GM18858 (cell line): ENCODE results near the gene SERPINB3.
"Not testable (repeated sequence)": the region's sequence is repeated elsewhere in the genome, so short reads cannot be mapped to it uniquely, and the experiment has no call there.

ENCODE experiments used
- ATAC-seq: cut with Tn5 transposase; IDR thresholded peaks from one replicate; pipeline ENCODE4 v1.9.1; 2021; ENCODE audit not compliant: unreplicated experiment

The SERPINB3 gene

DNA sequence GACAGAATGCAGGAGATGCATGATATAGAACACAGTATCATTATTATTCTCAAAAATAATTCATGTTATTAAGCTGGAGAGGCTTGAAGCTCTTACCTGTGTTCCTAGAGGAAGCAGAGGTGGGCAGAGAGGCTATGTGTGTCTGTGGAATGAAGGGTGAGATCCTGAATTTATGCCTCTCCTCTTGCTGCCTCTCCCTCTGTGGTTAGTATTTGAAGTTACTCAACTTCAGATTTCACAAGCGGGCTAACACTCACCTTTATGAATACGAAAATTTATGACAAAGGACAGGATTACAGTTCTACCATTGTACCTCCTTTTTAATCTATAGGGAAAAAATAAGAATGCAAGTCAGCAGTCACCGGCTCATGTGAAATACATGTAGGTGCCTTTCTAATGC is at the start of gene SERPINB3:
TSS of gene SERPINB3 (minus strand) at position 144 of the 400 bp plus-strand sequence. CDS start 677 bp downstream, outside the sequence.
- not testable (repeated sequence) for ATAC-seq

DNA sequence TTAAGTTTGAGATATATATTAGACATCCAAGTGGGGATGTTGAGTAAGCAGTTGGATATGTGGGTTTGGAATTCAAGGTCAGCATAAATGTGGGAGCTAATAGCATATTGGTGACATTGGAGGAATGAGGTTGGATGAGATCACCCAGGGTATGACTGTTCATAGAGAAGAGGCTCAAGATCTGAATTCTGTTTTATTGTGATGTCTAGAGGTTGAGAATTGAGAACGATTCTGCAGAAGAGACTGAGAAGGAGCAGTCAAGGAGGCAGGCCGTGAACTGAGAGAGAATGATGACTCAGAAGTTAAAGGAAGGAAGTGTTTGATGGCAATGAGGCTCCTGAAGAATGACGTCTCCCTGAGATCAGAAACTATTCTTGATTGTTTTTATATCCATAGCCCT is 47.0 kb upstream of the SERPINB3 start:
- ATAC-seq = no peak

DNA sequence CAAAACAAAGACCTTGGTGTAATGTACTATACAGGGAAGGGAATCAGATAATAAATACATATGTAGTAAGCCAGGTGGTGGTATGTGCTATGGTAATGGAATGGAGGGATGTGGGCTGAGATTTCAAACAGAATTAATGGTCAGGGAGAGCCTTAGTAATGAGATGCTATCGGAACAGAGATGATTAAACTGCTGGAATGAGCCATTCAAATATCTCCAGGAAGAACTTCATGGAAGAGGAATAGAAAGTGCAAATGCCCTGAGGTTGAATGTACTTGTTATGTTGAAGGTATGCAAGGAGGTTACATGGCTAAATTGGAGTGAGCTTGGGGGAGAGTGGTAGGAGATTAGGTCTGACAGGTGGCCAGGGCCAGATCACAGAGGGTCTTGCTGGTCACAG is 46.1 kb upstream of the SERPINB3 start:
- ATAC-seq = no peak

DNA sequence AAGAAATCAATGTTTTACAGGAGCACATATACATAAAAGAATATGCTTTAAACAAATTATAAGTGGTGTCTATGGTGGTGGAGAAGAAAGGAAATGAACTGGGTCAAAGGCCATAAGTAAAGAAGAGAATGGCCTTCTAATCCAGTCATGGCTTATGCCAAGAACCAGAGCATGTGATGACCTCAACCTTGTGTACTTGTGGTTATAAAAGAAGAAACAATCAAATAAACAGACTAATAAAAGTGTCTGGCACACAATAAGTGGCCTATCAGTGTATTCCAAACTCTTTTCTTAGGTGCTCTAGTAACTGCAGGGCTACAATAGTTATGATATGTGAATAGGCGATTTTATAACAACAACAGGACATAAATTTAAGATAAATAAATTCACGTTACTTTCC is 43.7 kb upstream of the SERPINB3 start:
- ATAC-seq = no peak

DNA sequence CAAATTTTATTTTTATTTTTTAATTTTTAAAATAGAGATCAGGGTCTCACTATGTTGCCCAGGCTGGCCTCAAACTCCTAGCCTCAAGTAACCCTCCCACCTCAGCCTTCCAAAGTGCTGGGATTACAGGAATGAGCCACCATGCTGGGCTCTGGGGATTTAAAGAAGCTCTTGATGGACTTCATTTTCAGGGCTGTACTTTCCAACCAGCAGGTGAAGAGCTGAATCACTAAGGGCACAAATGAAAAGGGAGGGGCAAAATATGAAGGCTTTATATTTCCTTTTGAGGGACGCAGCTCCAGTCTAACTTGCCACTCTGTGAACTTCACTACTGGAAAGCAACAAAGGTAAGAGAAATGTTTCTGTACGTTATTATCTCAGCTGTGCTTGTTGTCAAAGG is 41.0 kb upstream of the SERPINB3 start, which contains the start of gene SERPINB11:
TSS of gene SERPINB11 (plus strand) at position 301 of the 400 bp plus-strand sequence. CDS start 7,234 bp downstream, outside the sequence.
- ATAC-seq = no peak

DNA sequence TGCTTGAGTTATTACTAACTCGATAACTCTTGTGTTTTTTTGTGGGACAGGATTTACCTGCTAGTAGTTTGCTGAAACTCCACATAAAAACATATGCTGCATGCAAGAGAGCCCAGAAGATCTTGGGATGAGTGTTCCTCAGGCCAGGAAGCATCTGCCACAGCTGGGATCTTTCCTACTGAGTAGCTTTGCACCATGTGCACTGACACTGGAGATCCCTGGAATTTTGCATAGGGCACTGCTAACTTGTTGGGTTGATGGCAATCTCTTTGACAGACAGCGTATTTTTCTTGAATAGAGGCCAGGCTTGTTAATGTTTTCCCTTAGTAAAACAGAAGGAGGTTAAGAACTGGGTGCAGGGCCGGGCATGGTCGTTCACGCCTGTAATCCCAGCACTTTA is 40.3 kb upstream of the SERPINB3 start:
- ATAC-seq = no peak

DNA sequence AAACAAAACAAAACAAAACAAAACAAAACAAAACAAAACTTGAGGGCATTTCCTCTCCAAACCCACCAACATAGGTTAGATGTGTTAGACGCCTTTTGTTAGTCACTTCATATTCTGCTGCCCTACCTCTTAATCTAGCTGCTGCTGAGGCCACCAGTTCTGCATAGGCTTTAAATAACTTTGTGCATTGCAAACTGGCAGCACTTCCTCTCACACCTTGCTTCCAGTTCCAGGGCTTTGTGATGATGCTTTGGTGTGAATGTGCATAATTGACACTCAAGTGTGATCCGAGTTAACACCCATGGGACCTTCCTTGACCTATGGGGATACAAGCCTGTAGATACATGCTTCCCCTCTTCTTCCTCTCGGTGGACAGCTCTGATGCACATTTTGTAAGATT is 38.8 kb upstream of the SERPINB3 start:
- ATAC-seq = no peak

DNA sequence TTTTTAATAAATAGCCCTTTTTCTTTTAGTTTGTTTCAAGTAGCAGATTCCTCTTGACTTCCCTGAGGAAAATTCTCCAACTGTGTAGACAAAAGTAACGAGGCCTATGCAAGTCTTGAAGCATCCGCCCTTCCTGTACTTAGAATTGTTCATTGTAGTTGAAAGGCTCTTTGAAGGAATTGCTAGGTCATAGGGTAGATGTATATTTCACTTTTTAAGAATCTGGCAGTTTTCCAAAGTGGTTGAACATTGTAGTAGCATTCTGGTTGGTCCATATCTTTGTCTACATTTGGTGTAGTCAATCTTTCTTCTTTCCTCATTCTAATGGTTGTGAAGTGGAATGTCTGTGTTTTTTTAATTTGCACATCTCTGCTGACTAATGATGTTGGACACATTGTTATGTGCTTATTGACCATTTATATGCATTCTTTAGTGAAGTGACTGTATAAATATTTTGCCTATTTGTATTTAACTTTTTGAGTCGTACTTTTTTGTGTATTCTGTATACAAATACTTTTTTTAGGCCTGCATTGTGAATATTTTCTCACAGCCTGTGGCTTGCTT is 35.5 kb upstream of the SERPINB3 start:
- no peak for ATAC-seq

DNA sequence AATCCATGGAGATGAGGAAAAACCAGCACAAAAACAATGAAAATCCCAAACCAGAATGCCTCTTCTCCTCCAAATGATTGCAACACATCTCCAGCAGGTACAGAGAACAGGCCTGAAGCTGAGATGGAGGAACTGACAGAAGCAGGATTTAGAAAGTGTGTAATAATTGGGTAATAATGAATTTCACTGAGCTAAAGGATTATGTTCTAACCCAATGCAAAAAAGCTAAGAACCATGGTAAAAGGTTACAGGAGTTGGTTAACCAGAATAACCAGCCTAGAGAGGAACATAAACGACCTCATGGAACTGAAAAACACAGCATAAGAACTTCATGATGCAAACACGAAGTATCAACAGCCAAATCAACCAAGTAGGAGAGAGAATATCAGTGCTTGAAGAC is 27.4 kb upstream of the SERPINB3 start:
- no peak for ATAC-seq

DNA sequence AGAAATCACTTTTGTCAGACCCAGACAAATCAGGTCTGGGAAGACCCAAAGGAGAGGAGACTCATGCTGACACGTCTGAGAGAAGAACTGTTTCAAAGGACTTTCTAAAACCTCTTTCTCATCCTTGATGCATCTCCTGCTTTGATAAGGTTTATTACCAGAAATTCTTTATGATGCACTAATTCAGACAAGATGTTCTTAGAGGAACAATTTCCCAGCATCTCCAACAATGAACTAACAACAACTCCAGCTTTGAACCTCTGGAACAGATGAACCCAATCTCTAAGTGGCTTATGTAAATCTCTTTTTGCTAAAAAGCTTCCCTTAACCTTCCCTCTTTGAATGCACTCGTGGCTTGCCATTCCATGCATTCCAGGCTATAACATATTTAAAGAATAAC is 25.2 kb upstream of the SERPINB3 start:
- no peak for ATAC-seq

DNA sequence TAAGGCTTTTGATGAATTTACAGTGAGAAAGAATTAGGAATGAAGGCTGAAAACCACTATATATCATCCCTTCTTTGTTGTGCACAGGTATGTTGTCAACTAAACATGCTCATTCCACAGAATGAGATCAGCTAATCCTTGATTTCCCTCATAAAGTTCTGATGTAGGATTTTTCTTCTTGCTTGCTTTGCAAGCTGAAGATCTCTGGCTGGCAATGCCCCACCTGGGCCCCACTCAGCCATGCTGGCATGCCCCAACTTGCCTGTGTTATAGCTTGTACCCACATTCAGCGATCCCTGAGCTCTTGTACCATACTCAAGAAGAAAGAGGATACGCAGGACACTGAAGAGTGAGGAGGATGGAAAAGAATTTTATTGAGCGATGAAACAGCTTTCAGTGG is 23.0 kb upstream of the SERPINB3 start:
- ATAC-seq = no peak

DNA sequence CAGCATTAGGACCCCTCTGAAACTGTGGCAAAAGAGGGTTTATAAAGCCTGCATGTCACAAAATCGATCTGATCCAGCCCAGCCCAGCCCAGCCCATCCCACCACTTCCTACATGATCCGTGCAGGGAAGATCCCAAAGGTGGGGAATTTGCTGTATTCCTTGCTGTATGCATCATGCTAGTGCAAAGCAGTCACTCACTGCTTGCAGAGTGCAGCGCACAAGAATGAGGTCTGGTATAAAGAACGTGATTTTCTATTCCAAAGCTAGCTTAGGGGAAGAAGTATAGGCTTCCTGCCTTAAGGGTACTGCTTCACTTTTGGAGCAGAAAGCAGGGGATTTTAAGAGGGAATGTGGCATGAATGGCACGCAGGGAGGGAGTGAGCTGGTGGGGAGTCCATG is 22.2 kb upstream of the SERPINB3 start:
- ATAC-seq = no peak

DNA sequence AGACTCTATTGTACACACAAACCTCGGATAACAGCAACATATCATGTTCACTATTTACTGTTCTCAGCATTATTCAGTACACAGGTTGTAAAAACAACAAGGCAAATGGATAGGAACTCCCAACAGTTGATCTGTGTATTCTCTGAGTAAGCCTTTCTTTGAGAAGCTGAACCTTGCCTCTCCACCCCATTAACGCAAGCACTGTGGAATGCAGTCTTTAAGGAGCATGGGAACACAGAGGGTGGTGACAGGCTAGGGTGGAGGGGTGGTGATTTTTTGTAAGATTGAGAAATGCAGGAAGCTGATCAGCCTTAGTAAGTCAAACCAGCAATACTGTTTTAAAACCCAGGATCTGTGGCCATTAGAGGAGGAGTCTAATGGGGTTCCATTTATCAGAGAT is 21.5 kb upstream of the SERPINB3 start:
- ATAC-seq = no peak

DNA sequence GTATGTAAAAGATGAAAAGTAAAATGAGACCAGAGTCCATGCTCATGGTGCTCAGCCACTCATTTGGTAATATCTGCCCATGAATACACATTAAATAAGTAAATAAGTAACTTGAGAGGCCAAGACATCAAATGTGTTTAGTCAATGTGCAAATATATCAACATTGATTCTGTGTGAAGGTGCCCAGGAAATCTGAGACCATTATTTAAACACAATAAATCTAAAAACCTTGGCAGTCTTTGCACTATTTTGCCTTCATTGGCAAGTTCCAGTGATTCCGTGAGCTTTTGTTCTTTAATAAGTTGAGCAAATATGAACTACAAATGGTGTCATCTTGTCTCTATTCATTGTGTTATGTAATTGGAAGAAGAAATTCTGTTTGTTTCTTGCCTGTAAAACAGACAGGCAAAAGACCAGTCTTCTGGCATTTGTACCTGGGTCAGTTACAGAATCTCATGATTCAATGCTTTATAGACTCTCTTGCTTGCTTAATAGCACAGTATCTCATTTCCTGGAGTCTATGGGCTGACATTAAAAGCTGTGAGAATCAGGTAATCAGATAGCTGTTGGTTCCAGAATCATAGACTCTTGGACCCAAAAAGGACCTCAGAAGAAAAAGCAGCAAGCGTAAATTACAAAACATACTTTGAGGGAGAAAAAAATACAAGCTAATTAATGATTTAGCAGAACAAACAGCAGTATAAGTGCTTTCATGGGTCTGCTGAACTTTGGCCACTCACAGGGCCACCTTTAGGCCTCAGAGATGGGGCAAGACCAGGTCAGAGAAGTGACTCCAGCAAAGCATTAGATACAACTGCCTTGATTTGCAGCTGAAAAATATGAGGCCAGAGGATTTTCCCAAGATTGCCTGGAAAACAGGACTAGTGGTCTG is 20.0 kb upstream of the SERPINB3 start:
- no peak for ATAC-seq

DNA sequence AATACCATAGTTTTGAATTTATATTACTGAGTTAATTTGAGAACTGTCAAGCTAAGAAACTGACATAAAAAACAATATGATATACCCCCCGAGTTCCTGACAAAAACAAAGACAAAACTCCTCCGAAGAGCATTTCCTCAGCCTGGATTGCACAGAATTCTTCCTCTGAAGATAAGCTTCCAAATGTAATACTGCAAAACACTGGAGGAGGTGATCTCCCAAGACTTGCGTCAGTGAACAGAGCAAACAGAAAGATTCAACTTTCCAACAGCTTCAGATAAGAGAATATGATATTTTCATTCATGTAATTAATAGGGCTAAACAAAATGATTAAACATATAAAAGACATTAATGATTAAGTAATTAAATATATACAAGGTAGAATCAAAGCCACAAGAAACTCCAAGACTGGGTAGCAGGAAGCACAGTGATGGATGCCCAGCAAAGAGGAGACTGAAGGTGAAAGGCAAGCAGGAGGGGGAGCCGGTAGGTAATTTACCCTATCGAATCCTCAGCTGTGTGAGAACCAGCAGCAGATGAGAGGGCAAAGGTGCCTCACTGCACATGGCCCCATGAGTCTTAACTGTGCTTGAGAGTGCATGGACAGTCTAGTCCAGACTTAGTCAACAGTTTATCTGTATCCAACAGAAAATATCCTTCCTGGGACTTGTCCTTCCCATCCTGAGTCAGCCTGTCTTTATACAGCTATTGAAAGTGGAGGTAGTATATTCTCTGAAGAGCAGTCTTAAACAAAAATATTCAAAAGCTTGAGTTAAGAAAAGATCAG is 18.3 kb upstream of the SERPINB3 start:
- no peak for ATAC-seq

DNA sequence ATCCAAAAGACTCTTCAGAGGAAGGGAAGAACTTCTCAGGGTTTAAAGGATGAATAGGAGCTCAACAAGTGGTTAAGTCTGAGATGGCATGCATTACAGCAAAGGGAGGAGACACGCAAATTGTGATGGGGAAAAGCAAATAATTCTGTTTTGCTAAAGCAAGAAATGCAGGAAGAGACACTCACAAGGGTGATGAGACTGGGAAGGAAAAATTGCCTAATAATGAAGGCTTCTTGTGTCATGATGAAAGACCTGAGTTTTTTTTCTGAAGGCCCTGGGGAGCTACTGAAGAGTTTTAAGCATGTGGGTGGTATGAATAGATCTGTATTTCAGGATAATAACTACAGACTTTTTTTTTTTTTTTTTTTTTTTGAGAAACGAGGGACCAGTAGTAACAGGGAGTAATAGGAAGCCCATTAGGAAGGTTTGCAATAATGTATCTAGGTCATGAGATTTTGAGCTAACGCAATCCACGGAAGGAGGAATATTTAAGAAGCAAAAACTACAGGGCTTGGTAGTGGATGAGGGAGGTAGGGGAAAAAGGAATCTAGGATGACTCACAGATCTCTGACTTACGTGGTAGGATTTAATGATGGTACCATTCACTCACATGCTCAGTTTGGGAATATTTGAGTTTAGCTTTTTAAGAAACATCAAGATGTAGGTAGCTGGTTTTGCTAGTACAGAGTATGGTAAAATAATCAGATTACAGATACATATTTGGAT is 16.0 kb upstream of the SERPINB3 start:
- ATAC-seq = no peak

DNA sequence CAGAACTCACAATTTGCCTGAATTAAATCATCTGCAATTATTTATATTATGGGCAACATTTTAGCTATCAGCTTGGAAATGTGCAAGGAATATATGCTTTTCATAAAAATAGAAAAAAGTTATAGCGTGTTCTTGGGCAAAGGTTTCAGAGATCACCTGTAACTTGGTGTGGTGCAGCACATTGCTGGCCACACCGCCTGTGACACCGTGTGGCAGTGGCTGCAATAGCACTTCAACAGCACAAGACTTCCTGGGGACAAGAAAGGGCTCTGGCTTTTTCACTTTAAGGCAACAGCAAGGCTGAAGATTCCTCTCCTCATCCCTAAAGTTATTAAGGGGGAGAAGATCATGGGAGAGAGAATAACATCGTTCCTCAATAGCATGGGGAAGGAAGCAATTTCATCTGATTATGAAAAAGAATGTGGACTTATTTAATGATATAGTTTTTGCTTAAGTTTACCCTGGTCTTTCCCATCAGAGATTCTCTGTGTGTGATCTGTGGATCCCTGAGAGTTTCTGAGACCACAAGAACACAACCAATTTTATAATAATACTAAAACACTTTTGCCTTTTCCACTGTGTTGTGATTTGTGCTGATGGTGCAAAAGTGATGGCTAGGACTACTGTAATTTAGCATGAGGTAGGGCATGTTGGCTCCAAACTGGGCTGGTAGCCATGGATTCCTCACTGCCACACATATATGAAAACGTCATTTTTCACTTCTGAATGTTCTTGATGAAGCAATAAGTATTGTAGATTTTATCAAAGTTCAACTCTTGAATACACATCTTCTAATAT is 15.0 kb upstream of the SERPINB3 start:
- ATAC-seq = peak; percentile 55

DNA sequence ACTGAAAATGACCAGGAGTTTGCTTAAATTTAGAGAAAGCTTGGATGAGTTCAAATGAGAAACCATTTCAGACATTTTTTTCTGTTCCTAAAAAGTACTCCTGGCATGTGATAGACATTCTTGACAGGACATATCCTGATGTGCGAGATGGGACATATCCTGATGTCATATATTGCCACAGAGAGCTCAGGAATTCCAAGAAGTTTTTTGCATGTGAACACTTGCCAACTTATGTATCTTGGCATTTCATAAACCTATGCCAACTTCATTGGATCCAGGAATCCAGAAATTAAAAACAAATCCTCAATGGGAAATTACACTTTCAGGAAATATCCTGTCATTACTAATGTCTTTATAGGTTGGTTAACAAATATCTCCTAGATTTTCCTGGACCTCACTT is 2.9 kb upstream of the SERPINB3 start:
- ATAC-seq = no peak

DNA sequence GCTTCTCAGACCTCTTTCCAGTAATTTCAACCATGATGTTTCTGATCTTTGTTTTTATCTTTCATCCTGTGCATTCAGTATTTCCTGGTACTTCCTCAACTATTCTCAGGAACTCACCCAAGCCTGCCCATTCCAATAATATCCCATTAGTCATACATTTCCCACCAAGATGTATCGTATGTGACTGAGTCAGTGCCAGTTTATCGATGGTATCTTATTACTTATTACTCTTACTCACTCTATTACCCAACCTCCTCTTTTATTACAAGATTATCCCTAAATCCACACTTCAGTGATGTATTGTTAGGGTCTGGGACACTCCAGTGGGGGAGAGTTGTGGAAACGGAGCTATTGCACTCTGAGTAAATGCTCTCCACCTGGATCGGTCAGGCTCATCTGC is 2.8 kb downstream of the SERPINB3 start:
- not testable (repeated sequence) for ATAC-seq

DNA sequence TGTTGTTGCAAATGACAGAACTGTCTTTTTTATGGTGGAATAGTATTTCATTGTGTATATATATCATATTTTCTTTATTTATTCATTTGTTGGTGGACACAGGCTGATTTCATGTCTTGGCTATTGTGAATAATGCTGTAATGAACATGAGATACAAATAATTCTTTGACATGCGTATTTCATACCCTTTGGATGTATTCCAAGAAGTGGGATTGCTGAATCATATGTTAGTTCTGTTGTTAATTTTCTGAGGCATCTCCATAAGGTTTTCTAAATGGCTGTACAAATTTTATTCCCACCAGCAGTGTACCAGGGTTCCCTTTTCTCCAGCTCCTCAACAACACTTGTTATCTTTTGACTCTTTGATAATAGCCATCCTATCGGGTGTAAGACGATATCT is 11.4 kb downstream of the SERPINB3 start:
- not testable (repeated sequence) for ATAC-seq
